GM19099 (cell line): ENCODE measurements around the gene RHAG.

Experiments used
- POLR2A ChIP-seq: IDR thresholded peaks from 3 replicates; pipeline ENCODE4 v1.6.1; 2011; ENCODE audit warnings: low read depth; ENCODE audit not compliant: insufficient read length; ENCODE audit errors: extremely low read depth

The RHAG gene

GRCh38 chr6:49636713-49637349 is at the start of gene RHAG:
Gene RHAG, minus strand, starts transcription at chr6:49636839. Its CDS starts 27 bp downstream, at chr6:49636812.
- no peak for TF ChIP-seq POLR2A

- TF ChIP-seq POLR2A, result no peak
These were observed 40.1 kb upstream of the RHAG start for GRCh38 chr6:49676671-49677281.

GRCh38 chr6:49675816-49676215 is 39.2 kb upstream of the RHAG start:
- TF ChIP-seq POLR2A, result no peak

GRCh38 chr6:49668083-49668511 is 31.5 kb upstream of the RHAG start:
- TF ChIP-seq POLR2A, result no peak

GRCh38 chr6:49666930-49667757 is 30.5 kb upstream of the RHAG start:
- TF ChIP-seq POLR2A, result no peak

GRCh38 chr6:49666480-49666879 is 29.8 kb upstream of the RHAG start:
- TF ChIP-seq POLR2A, result no peak

- TF ChIP-seq POLR2A, result no peak
These were observed 28.2 kb upstream of the RHAG start for GRCh38 chr6:49664817-49665216.

- TF ChIP-seq POLR2A, result no peak
These were observed 26.2 kb upstream of the RHAG start for GRCh38 chr6:49662892-49663261.

- no peak for TF ChIP-seq POLR2A
These were observed 25.7 kb upstream of the RHAG start for GRCh38 chr6:49662231-49662891.

GRCh38 chr6:49653942-49654341 is 17.3 kb upstream of the RHAG start:
- no peak for TF ChIP-seq POLR2A

GRCh38 chr6:49653438-49653837 is 16.8 kb upstream of the RHAG start:
- TF ChIP-seq POLR2A, result no peak

GRCh38 chr6:49651239-49651638 is 14.6 kb upstream of the RHAG start:
- TF ChIP-seq POLR2A, result no peak

GRCh38 chr6:49649988-49650387 is 13.3 kb upstream of the RHAG start:
- no peak for TF ChIP-seq POLR2A

GRCh38 chr6:49648036-49648435 is 11.4 kb upstream of the RHAG start:
- no peak for TF ChIP-seq POLR2A

GRCh38 chr6:49647476-49647875 is 10.8 kb upstream of the RHAG start:
- no peak for TF ChIP-seq POLR2A
